ENCODE data around the gene KANK3.

DNA sequence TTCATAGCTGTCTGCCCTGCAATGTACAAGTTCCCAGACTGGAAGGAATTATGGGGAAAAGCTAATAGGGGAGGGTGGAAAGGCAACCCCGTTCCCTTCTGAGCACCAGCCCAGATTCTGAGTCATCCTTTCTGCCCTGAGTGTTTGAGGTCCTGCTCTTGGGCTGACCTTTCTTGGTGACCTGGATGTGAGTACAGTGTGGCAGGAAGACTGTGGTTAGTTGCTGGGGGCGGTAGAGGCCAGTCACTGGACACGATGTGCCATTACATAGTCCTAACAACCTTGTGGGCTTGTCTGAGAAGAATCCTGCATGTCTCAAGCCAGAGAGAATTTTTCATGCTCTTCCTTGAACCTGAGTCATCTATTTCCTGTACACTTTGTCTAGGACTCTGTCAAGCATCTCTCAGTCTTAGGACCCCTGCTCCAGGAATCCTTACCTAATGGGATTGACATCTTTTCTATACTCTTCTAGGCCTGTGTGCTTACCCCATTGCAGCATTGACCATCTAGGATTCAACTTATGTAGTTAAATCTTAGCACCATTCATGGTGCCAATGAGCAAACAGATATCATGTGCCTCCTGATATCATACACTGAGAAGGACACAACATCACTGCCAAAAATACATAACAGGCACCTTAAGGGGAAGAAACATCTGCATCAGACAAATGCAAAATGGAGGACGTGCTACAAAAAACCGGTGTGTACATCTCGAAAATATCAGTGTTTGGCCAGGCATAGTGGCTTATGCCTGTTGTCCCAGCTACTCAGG lies 12.8 kb upstream of the KANK3 start:
- TF ChIP-seq, protein P1, sequence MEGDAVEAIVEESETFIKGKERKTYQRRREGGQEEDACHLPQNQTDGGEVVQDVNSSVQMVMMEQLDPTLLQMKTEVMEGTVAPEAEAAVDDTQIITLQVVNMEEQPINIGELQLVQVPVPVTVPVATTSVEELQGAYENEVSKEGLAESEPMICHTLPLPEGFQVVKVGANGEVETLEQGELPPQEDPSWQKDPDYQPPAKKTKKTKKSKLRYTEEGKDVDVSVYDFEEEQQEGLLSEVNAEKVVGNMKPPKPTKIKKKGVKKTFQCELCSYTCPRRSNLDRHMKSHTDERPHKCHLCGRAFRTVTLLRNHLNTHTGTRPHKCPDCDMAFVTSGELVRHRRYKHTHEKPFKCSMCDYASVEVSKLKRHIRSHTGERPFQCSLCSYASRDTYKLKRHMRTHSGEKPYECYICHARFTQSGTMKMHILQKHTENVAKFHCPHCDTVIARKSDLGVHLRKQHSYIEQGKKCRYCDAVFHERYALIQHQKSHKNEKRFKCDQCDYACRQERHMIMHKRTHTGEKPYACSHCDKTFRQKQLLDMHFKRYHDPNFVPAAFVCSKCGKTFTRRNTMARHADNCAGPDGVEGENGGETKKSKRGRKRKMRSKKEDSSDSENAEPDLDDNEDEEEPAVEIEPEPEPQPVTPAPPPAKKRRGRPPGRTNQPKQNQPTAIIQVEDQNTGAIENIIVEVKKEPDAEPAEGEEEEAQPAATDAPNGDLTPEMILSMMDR (IDR thresholded peaks at IDR 0.05), result no peak
- TF ChIP-seq POLR2A (IDR thresholded peaks at IDR 0.05) (no peak), POLR2AphosphoS5 (IDR thresholded peaks at IDR 0.05) (peak; percentile 5 to 58 (median 17))

Measured in transverse colon (tissue), 4 donors.